Neural cell (in vitro differentiated cells): ENCODE results near the gene DEF6. TPM values are rescaled to one million over a fixed set of nuclear protein-coding genes. Genes with fewer than 3 reads are reported as not detected.

Experiments
- H2AFZ ChIP-seq: fragments of 200-600, 300-800 bp; sonication (generic), shearing (Covaris generic); 2 replicates; pipeline ENCODE4 v1.6.0; 2014; ENCODE audit warnings: low read depth, mild to moderate bottlenecking, antibody characterized with exemption, low read length, moderate library complexity
- H3F3A ChIP-seq: fragments of 200-600 bp; shearing (Covaris generic); 2 replicates; pipeline ENCODE4 v1.6.1; 2016; ENCODE audit warnings: mild to moderate bottlenecking, moderate library complexity, mixed read lengths, antibody characterized with exemption, low read length; ENCODE audit not compliant: insufficient read depth, poor library complexity, severe bottlenecking
- H3K27ac ChIP-seq: fragments of 200-600, 300-800 bp; sonication (generic), shearing (Covaris generic); 2 replicates; pipeline ENCODE4 v1.5.1; 2014; ENCODE audit warnings: mild to moderate bottlenecking, low read length, moderate library complexity
- H3K27me3 ChIP-seq: fragments of 300-800, 200-600 bp; sonication (generic), shearing (Covaris generic); 2 replicates; pipeline ENCODE4 v1.6.0; 2014; ENCODE audit warnings: mild to moderate bottlenecking, low read depth, low read length, moderate library complexity; ENCODE audit not compliant: insufficient read depth
- H3K36me3 ChIP-seq: fragments of 300-800, 200-600 bp; sonication (generic), shearing (Covaris generic); 2 replicates; pipeline ENCODE4 v1.5.1; 2014; ENCODE audit warnings: mild to moderate bottlenecking, antibody characterized with exemption, low read length, moderate library complexity; ENCODE audit not compliant: insufficient read depth
- H3K4me2 ChIP-seq: fragments of 300-800, 200-600 bp; sonication (generic), shearing (Covaris generic); 2 replicates; pipeline ENCODE4 v1.6.0; 2014; ENCODE audit warnings: mild to moderate bottlenecking, low read length
- H3K4me3 ChIP-seq: fragments of 300-800, 200-600 bp; sonication (generic), shearing (Covaris generic); 2 replicates; pipeline ENCODE4 v1.5.1; 2014; ENCODE audit warnings: mild to moderate bottlenecking, low read length, moderate library complexity
- H3K79me2 ChIP-seq: fragments of 200-600 bp; shearing (Covaris generic); replicated peaks from 2 replicates; pipeline ENCODE4 v1.6.0; 2014; ENCODE audit warnings: mild to moderate bottlenecking, low read length, moderate library complexity; ENCODE audit not compliant: insufficient read depth
- H3K9ac ChIP-seq: fragments of 300-800, 200-600 bp; sonication (generic), shearing (Covaris generic); 2 replicates; pipeline ENCODE4 v1.6.1; 2016; ENCODE audit warnings: mild to moderate bottlenecking, low read length, mixed read lengths
- H3K9me2 ChIP-seq: fragments of 200-600 bp; shearing (Covaris generic); 2 replicates; pipeline ENCODE4 v1.6.1; 2016; ENCODE audit warnings: mild to moderate bottlenecking, low read length, mixed read lengths; ENCODE audit not compliant: insufficient read depth
- H3K9me3 ChIP-seq: fragments of 200-600, 300-800 bp; sonication (generic), shearing (Covaris generic); 2 replicates; pipeline ENCODE4 v1.6.1; 2016; ENCODE audit warnings: mild to moderate bottlenecking, mixed run types, low read length, moderate library complexity, mixed read lengths
- H4K20me1 ChIP-seq: fragments of 200-600 bp; shearing (Covaris generic); 2 replicates; pipeline ENCODE4 v1.6.1; 2016; ENCODE audit warnings: mild to moderate bottlenecking, mixed run types; ENCODE audit not compliant: insufficient read depth
- CTCF ChIP-seq: fragments of 450-650 bp; IDR thresholded peaks from 2 replicates; pipeline ENCODE4 v1.5.1; 2014; ENCODE audit warnings: antibody characterized with exemption, mild to moderate bottlenecking, moderate library complexity; ENCODE audit not compliant: poor library complexity, severe bottlenecking
- EP300 ChIP-seq: fragments of 450-650 bp; conservative IDR thresholded peaks from 2 replicates; pipeline ENCODE4 v1.6.1; 2014; ENCODE audit warnings: antibody characterized with exemption, mild to moderate bottlenecking, moderate library complexity; ENCODE audit not compliant: poor library complexity, severe bottlenecking
- EZH2 ChIP-seq: fragments of 200-600, 300-800 bp; shearing (Covaris generic), sonication (generic); IDR thresholded peaks from 2 replicates; pipeline ENCODE4 v1.6.1; 2014; ENCODE audit warnings: antibody characterized with exemption, low read length, borderline replicate concordance, mild to moderate bottlenecking; ENCODE audit not compliant: insufficient read depth, poor library complexity, severe bottlenecking
- MXI1 ChIP-seq: fragments of 450-650 bp; conservative IDR thresholded peaks from 2 replicates; pipeline ENCODE4 v1.6.1; 2014; ENCODE audit warnings: antibody characterized with exemption, mild to moderate bottlenecking; ENCODE audit not compliant: poor library complexity, severe bottlenecking
- POLR2AphosphoS5 ChIP-seq: IDR thresholded peaks from 2 replicates; pipeline ENCODE4 v1.6.1; 2012
- RAD21 ChIP-seq: fragments of 450-650 bp; conservative IDR thresholded peaks from 2 replicates; pipeline ENCODE4 v1.6.1; 2014; ENCODE audit warnings: antibody characterized with exemption, mild to moderate bottlenecking, moderate library complexity
- SMC3 ChIP-seq: fragments of 450-650 bp; conservative IDR thresholded peaks from 2 replicates; pipeline ENCODE4 v1.6.1; 2014; ENCODE audit warnings: antibody characterized with exemption, mild to moderate bottlenecking, moderate library complexity; ENCODE audit not compliant: poor library complexity
- TAF1 ChIP-seq: IDR thresholded peaks from 2 replicates; pipeline ENCODE4 v1.6.1; 2012; ENCODE audit warnings: low read depth
- polyA plus RNA-seq: library from polyadenylated mRNA; depleted of rRNA; stranded (reverse); fragments of >200 nt; gene quantifications from 2 replicates; pipeline ENCODE4 v1.2.3, GENCODE V29; 2014
- TF ChIP-seq, protein P1 (sequence below): IDR thresholded peaks from 2 replicates; pipeline ENCODE4 v1.6.1; 2012; ENCODE audit warnings: borderline replicate concordance

DEF6 gene
- polyA plus RNA-seq, 1 donor from 2014 or later: 1.3 TPM

- Histone ChIP-seq H4K20me1 (no peaks in the 10 kb centered on the region), H3K27ac (no peak overlapping the region), H3K9me3 (no peaks in the 10 kb centered on the region), H2AFZ (no peak overlapping the region), H3K36me3 (no peaks in the 10 kb centered on the region), H3K4me2 (no peak overlapping the region), H3K9ac (no peak overlapping the region), H3K4me3 (no peak overlapping the region), H3K27me3 (no peaks in the 10 kb centered on the region), H3F3A (no peaks in the 10 kb centered on the region), H3K9me2 (no peaks in the 10 kb centered on the region), H3K79me2 (no peaks in the 10 kb centered on the region)
- no peak for TF ChIP-seq MXI1
- no peak for TF ChIP-seq EP300
- TF ChIP-seq SMC3: no peak
- no peak for TF ChIP-seq CTCF
- no peak for TF ChIP-seq EZH2
- TF ChIP-seq TAF1: no peak
- no peak for TF ChIP-seq RAD21
- no peak for TF ChIP-seq POLR2AphosphoS5
- TF ChIP-seq, protein P1, sequence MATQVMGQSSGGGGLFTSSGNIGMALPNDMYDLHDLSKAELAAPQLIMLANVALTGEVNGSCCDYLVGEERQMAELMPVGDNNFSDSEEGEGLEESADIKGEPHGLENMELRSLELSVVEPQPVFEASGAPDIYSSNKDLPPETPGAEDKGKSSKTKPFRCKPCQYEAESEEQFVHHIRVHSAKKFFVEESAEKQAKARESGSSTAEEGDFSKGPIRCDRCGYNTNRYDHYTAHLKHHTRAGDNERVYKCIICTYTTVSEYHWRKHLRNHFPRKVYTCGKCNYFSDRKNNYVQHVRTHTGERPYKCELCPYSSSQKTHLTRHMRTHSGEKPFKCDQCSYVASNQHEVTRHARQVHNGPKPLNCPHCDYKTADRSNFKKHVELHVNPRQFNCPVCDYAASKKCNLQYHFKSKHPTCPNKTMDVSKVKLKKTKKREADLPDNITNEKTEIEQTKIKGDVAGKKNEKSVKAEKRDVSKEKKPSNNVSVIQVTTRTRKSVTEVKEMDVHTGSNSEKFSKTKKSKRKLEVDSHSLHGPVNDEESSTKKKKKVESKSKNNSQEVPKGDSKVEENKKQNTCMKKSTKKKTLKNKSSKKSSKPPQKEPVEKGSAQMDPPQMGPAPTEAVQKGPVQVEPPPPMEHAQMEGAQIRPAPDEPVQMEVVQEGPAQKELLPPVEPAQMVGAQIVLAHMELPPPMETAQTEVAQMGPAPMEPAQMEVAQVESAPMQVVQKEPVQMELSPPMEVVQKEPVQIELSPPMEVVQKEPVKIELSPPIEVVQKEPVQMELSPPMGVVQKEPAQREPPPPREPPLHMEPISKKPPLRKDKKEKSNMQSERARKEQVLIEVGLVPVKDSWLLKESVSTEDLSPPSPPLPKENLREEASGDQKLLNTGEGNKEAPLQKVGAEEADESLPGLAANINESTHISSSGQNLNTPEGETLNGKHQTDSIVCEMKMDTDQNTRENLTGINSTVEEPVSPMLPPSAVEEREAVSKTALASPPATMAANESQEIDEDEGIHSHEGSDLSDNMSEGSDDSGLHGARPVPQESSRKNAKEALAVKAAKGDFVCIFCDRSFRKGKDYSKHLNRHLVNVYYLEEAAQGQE: no peak
Measured at GRCh38 chr6:35367646-35368037, 70.0 kb downstream of the DEF6 start.

DNA sequence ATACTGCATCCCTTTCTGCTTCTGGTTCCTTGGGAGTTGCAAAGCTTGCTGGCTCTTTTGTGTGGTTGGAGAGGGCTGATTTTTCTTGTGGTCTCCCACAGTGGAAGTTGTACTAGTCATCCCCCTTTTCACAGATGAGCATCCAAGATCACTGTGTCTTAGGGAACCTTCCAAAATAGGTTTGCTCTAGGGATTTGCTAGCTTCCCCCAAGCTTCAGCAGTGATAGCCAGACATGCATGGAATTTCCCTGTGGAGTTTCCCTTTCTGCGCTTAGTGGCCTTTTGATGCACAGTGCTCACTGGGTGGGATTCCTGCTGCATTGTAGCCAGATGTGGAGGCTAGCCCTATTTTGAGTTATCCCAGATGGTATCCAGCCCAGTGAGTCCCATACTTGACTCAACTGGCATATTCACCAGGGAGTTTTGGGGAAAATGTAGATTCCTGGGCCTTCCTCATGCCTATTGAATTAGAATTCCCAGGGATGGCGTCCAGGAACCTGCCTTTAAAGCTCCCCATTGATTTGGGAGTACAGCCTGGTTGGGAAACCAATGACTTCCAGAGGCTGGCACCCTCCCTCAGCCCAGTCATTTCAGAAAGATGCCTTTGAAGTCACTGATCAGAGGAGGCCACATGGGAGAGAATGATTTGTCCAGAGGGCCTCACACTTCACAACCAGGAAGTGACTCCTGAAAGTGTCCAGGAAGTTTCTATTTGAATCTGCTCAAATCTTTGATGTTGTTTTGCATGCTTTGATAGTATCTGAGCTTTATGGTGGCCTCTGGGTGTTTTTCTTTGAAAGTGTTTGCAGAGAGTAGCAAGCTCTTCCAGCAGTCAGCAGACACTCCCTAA is 70.6 kb downstream of the DEF6 start:
- H3K9ac ChIP-seq: no peak overlapping the region
- no peak for TF ChIP-seq CTCF
- TF ChIP-seq EP300: no peak
- TF ChIP-seq POLR2AphosphoS5: no peak
- H3K4me3 ChIP-seq: no peak overlapping the region
- H3K27me3 ChIP-seq: no peaks in the 10 kb centered on the region
- no peaks in the 10 kb centered on the region for H3K9me2 ChIP-seq
- no peaks in the 10 kb centered on the region for H3F3A ChIP-seq
- no peaks in the 10 kb centered on the region for H3K36me3 ChIP-seq
- no peak overlapping the region for H2AFZ ChIP-seq
- H3K9me3 ChIP-seq: no peaks in the 10 kb centered on the region
- no peaks in the 10 kb centered on the region for H4K20me1 ChIP-seq
- H3K4me2 ChIP-seq: no peak overlapping the region
- no peaks in the 10 kb centered on the region for H3K79me2 ChIP-seq
- H3K27ac ChIP-seq: no peak overlapping the region
